Measurements from ENCODE around the gene ZNF839. TPM values are rescaled to one million over a fixed set of nuclear protein-coding genes. Genes with fewer than 3 reads are reported as not detected.
"Not testable (repeated sequence)": the region's sequence is repeated elsewhere in the genome, so short reads cannot be mapped to it uniquely, and the experiment has no call there.

Gene ZNF839
- total RNA-seq, 2 donors from 2014 or later: 7.2 to 11.0 TPM

GRCh38 chr14:102346645-102347044 is 27.1 kb downstream of the ZNF839 start:
- H3K9me3 ChIP-seq: no peaks in the 10 kb centered on the region
- H3K4me1 ChIP-seq: no peaks in the 10 kb centered on the region
- no peak overlapping the region for H3K9ac ChIP-seq (ENCODE audit: low read depth in 2 of 2, low read length in 2 of 2)
- no peak overlapping the region for H3K4me3 ChIP-seq
- no peaks in the 10 kb centered on the region for H3K27me3 ChIP-seq
- H3K36me3 ChIP-seq: peaks cover 16% of the 10 kb centered on the region
- no peak for TF ChIP-seq CTCF (IDR thresholded peaks at IDR 0.05)
- DNase-seq: no peak
- no peak overlapping the region for H3K27ac ChIP-seq
- intact Hi-C loops (cut with DNase I): no loop called here

GRCh38 chr14:102348376-102348775 is 28.8 kb downstream of the ZNF839 start:
- Histone ChIP-seq H3K27me3 (no peaks in the 10 kb centered on the region), H3K27ac (no peak overlapping the region), H3K36me3 (peaks cover 16% of the 10 kb centered on the region), H3K9me3 (no peaks in the 10 kb centered on the region), H3K9ac (ENCODE audit: low read depth in 2 of 2, low read length in 2 of 2) (no peak overlapping the region), H3K4me1 (no peaks in the 10 kb centered on the region), H3K4me3 (no peak overlapping the region)
- DNase-seq: no peak
- intact Hi-C loops (cut with DNase I): no loop called here
- TF ChIP-seq CTCF (IDR thresholded peaks at IDR 0.05): no peak

GRCh38 chr14:102351023-102351422 is 31.5 kb downstream of the ZNF839 start:
- Histone ChIP-seq H3K27ac (no peak overlapping the region), H3K36me3 (peaks cover 21% of the 10 kb centered on the region), H3K27me3 (no peaks in the 10 kb centered on the region), H3K9ac (ENCODE audit: low read depth in 2 of 2, low read length in 2 of 2) (no peak overlapping the region), H3K4me3 (no peak overlapping the region), H3K4me1 (no peaks in the 10 kb centered on the region), H3K9me3 (no peaks in the 10 kb centered on the region)
- intact Hi-C loops (cut with DNase I): no loop called here
- no peak for TF ChIP-seq CTCF (IDR thresholded peaks at IDR 0.05)
- DNase-seq: no peak

GRCh38 chr14:102351593-102351992 is 32.0 kb downstream of the ZNF839 start:
- intact Hi-C loops (cut with DNase I); H3K4me1 ChIP-seq; DNase-seq; H3K27ac ChIP-seq; H3K9ac ChIP-seq (ENCODE audit: low read depth in 2 of 2, low read length in 2 of 2); H3K4me3 ChIP-seq; H3K27me3 ChIP-seq; H3K9me3 ChIP-seq: not testable (repeated sequence)
- H3K36me3 ChIP-seq: peaks cover 21% of the 10 kb centered on the region

GRCh38 chr14:102352213-102352612 is 32.7 kb downstream of the ZNF839 start:
- Histone ChIP-seq H3K9me3 (no peaks in the 10 kb centered on the region), H3K9ac (ENCODE audit: low read depth in 2 of 2, low read length in 2 of 2) (no peak overlapping the region), H3K4me3 (no peak overlapping the region), H3K27ac (no peak overlapping the region), H3K4me1 (no peaks in the 10 kb centered on the region), H3K36me3 (peaks cover 21% of the 10 kb centered on the region), H3K27me3 (no peaks in the 10 kb centered on the region)
- DNase-seq: no peak
- TF ChIP-seq CTCF (IDR thresholded peaks at IDR 0.05): no peak
- intact Hi-C loops (cut with DNase I): no loop called here

GRCh38 chr14:102353126-102353619 is 33.6 kb downstream of the ZNF839 start:
- intact Hi-C loops (cut with DNase I): no loop called here
- no peak for DNase-seq
- Histone ChIP-seq H3K27ac (no peak overlapping the region), H3K4me1 (no peaks in the 10 kb centered on the region), H3K27me3 (no peaks in the 10 kb centered on the region), H3K36me3 (peaks cover 15% of the 10 kb centered on the region), H3K4me3 (no peak overlapping the region), H3K9me3 (no peaks in the 10 kb centered on the region), H3K9ac (ENCODE audit: low read depth in 2 of 2, low read length in 2 of 2) (no peak overlapping the region)
- TF ChIP-seq CTCF (IDR thresholded peaks at IDR 0.05): no peak

Data from colonic mucosa (tissue), 4 donors.